GM21825 (cell line): ENCODE data around the gene CENPH.
"Not testable (repeated sequence)": the region's sequence is repeated elsewhere in the genome, so short reads cannot be mapped to it uniquely, and the experiment has no call there.

ENCODE experiments used
- ATAC-seq: cut with Tn5 transposase; IDR thresholded peaks from one replicate; pipeline ENCODE4 v1.9.1; 2021; ENCODE audit warnings: mild to moderate bottlenecking, moderate library complexity; ENCODE audit not compliant: unreplicated experiment

CENPH gene

DNA sequence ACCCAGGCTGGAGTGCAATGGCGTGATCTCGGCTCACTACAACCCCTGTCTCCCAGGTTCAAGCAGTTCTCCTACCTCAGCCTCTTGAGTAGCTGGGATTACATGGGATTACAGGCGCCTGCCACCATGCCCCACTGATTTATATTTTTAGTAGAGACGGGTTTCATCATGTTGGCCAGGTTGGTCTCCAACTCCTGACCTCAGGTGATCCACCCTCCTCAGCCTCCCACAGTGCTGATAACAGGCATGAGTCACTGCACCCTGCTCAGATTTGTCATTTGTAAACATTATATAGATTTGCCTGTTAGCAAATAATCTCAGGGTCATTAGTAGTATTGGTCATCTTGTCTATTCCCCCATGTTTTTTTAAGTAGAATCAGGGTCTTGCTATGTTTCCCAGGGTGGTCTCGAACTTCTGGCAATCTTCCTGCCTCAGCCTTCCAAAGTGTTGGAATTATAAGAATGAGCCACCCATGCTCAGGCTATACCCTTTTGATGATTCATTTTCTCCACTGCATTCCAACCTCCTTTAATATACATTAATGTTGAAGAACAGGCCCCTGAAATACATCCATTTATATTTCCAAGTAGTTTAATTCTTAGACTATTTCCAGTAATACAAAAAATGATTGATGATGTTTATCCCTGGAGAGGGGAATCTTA lies 17.3 kb downstream of the CENPH start:
- no peak for ATAC-seq

DNA sequence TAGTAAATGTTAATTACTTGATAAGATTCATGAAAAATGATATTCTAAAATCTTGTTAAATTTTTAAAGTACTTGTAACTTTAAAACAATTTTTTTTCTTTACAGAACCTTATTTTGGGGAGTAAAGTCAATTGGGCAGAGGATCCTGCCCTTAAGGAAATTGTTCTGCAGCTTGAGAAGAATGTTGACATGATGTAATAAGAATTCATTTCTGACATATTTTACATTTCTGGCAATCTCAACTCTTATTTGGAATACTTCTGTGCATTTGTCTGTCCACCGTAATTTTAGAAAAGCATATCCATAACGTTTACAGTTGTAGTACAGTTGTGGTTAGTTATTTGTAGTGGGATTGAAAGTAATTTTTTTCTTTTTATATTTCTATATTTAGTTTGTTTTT lies 20.2 kb downstream of the CENPH start:
- ATAC-seq, result no peak

DNA sequence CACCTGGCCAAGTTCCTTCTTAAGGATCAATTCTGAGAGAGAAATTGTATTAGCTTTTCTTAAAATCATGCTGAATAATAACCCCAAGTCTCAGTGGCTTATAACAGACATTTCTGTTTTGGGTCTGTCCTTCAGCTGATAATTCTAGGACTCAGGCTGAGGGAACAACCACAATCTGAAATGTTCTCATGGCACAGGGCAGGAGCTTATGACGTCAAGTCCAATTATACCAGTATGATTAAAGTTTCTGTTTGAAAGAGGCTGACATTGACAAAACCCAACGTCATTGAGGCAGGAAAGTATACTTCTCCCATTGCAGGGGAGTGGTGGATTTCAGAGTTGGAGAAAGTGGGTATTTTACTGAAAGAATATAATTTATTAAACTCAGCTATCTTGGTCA lies 21.8 kb downstream of the CENPH start:
- ATAC-seq, result no peak

DNA sequence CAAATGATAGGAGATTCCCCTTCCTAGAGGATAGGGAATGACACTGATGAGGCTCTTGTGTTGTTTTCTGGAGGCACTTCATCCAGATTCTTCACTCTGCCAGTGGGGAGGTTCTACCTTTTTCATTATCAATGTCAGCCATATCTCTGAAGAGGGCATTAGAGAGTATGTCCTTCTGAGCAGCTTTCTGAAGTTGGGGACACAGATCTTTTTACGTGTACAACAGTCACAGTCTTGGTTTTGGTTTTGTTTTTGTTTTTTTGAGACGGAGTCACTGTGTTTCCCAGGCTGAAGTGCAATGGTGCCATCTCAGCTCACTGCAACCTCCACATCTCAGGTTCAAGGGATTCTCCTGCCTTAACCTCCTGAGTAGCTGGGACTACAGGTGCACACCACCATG lies 22.6 kb downstream of the CENPH start:
- ATAC-seq, result no peak

DNA sequence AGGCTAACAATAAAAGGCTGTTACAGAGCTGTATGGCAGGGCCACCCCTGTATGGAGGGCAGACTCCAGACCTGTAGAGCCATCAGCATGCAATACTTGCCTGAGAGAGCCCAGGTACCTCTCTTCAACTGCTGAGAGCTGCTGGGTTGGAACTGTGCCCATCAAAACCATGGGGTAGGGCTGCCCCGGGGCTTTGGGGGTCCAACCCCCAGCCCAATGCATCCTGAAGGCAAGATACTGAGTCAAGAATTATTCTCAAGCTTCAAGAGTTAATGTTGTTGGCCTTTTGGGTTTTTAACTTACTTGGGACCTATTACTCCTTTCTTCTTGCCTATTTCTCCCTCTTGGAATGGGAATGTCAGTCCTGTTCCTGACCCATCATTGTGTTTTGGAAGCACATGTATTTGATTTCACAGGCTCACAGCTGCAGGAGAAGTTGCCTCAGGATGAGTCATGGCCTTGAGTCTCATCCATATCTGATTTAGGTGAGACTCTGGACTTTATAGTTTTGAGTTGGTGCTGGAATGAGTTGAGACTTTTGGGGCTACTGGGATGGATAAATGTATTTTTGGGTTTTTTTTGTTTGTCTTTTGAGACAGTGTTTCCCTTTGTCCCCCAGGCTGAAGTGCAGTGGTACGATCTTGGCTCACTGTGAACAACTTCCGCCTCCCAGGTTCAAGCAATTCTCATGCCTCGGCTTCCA lies 24.3 kb downstream of the CENPH start:
- no peak for ATAC-seq

DNA sequence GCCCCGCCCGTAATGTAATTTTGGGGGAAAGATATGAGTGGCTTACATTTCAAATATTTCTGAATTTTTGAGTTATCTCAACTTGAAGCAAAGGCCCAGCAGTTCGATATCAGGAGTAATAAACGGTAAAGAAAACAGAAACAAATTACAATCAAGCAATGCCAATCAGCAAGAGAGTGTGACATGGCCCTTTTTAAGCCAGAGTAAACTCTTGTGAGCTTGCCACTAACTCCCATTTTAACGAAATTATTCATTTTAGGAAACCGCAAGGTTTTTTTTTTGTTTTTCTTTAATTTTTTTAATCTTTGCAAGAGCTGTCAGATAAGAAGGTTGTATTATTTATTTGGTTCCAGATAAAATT lies 27.7 kb downstream of the CENPH start:
- ATAC-seq, result no peak

DNA sequence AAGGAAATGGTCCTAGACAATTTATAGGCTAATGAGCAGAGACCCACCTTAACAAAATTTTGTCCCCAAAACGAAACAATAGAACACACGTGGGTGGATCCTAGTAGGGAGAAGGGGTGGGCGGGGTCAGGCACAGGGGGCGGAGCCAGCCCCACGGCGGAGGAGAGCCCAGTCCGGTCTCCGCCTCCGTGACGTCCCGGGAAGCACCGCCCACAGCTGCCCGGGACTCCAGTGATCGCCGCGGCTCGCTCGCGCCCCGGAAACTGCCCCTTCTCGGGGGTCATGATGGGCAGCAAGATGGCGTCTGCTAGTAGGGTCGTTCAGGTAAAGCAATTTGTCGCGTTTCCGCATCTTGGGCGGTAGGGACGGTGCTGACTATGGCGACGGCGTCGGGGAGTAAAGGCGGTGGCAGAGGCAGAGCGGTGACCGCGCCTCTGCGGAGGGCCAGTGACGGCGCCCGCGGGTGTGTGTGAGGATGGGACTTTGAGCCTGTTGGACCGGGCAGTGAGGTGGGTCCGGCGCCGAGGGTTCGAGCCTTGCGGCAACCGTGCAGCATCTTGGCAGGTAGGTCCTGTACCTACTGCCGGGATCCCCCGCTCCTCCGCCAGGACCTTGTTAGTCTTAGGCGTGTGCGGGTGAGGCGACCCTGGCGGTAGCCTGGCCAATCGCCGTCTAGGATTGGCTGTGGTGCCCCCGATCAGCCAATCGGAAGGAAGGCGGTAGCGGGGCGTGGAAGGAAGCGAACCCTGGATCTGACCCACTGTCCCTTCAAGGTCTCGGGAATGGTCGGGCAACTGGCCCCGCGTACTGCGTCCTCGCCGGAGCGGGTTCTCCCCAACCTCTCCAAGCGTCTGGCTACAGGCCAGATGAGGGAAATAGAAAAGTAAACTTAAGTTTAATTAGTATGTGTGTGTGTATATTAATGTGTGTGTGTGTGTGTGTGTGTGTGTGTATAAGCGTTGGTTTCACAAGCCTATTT lies 28.5 kb downstream of the CENPH start:
- peak; percentile 93 for ATAC-seq

DNA sequence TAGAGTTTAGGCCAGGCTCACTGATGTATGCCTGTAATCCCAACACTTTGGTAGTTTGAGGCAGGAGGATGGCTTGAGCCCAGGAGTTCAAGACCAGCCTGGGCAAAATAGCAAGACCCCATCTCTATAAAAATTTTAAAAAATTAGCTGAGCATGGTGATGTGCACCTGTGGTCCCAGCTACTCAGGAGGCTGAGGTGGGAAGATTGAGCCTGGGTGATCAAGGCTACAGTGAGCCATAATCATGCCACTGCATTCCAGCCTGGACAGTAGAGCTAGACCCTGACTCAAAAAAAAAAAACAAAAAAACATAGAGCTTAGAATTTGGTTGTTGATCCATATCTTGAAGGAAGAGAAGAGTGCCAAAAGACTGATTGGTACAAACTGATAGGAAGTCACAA lies 30.6 kb downstream of the CENPH start:
- ATAC-seq, result no peak

DNA sequence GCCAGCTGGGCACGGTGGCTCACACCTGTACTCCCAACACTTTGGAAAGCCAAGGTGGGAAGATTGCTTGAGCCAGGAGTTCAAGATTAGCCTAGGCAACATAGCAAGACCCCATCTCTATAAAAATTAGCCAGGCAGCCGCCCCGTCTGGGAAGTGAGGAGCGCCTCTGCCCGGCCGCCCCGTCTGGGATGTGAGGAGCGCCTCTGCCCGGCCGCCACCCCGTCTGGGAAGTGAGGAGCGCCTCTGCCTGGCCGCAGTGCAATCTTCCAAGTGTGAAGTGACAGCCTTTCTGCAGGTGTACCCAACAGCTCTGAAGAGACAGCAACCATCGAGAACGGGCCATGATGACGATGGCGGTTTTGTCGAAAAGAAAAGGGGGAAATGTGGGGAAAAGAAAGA lies 31.0 kb downstream of the CENPH start:
- ATAC-seq, result not testable (repeated sequence)

DNA sequence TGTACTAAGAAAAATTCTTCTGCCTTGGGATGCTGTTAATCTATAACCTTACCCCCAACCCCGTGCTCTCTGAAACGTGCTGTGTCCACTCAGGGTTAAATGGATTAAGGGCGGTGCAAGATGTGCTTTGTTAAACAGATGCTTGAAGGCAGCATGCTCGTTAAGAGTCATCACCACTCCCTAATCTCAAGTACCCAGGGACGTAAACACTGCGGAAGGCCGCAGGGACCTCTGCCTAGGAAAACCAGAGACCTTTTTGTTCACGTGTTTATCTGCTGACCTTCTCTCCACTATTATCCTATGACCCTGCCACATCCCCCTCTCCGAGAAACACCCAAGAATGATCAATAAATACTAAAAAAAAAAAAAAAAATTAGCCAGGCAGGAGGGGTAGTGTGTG lies 31.4 kb downstream of the CENPH start:
- not testable (repeated sequence) for ATAC-seq

DNA sequence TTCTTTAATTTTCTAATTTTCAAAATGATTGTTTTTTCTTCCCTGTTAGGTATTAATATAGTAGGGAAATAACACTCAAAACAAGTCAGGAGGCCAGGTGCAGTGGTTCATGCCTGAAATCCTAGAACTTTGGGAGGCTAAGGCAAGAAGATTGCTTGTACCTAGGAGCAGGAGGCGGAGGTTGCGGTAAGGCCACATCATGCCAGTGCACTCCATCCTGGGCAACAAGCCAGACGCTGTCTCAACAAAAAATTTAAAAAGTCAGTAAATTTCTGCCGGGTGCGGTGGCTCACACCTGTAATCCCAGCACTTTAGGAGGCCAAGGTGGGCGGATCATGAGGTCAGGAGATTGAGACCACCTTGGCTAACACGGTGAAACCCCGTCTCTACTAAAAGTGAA lies 35.1 kb downstream of the CENPH start:
- no peak for ATAC-seq

DNA sequence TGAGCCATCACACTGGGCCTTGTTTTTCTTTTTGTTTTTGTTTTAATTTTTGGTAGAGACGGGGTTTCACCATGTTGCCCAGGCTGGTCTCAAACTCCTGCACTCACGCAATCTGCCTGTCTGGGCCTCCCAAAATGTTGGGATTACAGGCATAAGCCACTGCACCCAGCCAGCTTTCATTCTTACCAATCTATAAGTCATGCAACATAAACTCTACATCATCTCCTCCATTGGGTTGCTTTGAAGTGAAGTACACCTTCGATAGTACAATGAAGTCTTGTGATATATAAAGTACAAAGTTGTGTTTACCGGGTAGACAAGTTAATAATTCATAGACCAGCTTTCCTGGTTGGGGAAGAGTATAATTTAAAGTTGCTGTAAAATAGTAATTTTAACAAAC lies 36.5 kb downstream of the CENPH start:
- ATAC-seq, result no peak

DNA sequence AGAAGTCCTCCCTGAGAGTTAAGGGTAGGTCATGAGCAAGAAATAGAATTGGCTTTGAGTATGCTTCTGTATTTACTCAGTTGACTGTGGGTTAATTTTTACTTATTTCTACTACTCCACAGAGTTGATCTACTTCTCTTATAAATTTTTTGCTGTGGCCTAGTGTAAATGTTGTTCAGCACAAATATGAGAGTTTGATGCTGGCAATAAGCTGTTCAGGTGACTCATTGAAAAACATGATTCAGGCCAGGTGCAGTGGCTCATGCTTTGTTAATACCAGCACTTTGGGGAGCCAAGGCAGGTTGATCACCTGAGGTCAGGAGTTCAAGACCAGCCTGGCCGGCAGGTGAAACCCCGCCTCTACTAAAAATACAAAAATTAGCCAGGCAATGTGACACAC lies 40.8 kb downstream of the CENPH start:
- no peak for ATAC-seq

DNA sequence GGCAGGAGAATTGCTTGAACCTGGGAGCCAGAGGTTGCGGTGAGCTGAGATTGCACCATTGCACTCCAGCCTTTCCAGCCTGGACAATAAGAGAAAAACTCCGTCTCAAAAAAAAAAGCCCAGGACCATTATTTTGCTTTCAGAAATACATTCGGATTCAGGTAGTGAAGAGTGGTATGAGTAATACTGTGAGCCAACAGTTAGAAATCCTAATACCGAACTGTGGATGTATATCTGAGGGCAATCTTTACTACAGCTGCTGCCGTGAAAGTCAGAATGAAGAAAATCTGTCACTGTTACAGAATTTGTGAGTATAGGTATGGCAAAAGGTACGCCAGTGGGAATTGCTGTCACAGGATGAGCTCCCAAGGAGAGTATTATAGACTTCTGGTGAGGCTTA lies 41.9 kb downstream of the CENPH start:
- no peak for ATAC-seq

DNA sequence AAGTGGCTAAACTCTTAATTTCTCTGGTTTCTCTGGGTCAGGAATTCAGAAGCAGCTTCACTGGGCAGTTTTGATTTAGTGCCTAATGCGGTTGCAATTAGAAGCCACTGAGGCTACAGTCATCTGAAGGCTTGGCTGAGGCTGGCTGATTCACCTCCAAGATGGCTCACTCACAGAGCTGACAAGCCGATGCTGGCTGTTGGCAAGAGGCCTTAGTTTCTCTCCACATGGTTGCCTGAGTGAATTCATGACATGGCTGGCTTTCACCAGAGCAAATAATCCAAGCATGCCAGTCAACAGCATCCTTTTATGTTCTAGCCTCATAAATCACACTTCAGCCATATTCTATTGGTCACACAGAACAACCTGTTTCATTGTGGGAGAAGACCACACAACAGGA lies 42.5 kb downstream of the CENPH start:
- no peak for ATAC-seq

DNA sequence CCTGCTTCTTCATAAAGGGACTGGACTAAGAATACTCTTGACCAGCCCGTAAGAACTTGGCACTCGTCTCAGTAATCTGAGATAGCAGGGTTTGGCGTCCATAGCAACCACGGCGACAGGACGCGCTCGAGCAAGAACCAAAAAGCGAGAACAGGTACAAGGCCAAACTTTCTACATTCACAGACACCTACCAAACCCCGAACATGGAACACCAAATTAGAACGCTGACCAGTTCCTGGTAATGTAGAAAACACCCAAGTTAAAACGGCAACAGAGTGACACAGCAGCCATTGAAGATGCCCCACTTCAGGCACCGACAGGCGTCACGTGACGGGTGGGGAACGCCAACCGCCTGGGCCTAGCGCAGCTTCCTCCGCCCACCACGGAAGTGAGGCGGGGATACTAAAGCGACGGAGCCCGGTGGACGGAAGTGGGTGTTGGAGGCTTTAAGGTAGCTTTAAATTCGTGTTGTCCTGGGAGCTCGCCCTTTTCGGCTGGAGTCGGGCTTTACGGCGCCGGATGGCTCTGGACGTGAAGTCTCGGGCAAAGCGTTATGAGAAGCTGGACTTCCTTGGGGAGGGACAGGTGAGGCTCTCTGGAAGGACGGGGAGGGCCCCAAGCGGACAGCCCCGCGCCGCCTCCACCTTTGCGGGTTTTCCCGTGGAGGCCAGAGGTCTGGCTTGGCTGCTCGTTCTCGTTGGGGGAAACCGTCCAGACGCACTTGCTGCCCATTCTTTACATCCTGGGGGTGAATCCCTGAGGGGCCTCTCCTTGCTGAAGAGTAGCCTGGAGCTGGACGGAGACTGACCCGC lies 45.3 kb downstream of the CENPH start, which contains the start of gene CDK7:
TSS of gene CDK7 (plus strand) at position 430 of the 812 bp plus-strand sequence. CDS start at position 520, 90 bp downstream.
- ATAC-seq, result peak; percentile 98

DNA sequence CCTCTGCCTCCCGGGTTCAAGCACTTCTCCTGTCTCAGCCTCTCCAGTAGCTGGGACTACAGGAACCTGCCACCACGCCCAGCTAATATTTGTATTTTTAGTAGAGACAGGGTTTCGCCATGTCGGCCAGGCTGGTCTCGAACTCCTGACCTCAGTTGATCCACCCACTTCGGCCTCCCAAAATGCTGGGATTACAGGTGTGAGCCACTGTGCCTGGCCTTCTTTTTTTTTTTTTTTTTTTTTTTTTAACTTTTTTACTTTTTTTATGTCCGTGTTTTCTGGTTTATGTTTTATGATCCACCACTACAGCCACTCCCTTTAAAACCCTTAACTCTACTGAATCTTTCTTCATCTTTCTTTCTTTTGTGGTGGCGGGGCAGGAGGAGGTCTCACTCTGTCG lies 47.4 kb downstream of the CENPH start:
- not testable (repeated sequence) for ATAC-seq

DNA sequence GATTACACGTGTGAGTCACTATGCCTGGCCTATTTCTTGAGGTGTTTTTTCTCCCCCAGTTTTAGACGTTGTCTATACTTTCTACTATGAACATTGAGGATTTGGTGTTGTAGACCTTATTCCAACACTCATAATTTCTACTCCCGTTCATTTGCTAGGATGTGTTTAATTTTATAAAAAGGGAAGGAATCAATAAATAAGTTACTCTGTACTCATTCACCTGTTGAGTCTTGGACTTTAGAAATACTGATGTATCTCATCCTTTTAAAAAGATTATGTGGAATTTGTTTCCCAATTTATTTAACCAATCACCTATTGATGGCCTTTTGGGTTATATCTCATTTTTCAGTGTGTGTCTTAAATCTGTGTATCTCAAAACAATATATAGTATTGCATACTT lies 48.5 kb downstream of the CENPH start:
- no peak for ATAC-seq

DNA sequence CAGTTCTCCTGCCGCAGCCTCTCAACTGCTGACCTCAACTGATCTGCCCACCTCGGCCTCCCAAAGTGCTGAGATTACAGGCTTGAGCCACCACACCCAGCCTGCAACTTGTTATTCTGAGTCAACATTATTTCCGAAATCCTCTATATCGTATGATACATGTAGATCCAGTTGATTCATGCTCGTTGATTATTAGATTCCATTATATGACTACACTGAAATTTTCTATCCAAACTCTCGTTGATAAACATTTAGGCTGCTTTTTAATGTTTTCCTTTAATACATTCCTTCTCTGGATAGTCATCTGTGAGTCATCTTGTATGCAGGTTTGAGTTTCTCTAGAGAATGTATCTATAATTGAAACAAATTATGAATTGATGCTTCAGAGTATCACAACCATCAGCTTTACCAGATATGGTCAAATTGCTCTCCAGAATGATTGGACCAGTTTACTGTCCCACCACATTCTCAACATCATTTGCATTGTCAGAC lies 49.4 kb downstream of the CENPH start:
- ATAC-seq, result no peak

DNA sequence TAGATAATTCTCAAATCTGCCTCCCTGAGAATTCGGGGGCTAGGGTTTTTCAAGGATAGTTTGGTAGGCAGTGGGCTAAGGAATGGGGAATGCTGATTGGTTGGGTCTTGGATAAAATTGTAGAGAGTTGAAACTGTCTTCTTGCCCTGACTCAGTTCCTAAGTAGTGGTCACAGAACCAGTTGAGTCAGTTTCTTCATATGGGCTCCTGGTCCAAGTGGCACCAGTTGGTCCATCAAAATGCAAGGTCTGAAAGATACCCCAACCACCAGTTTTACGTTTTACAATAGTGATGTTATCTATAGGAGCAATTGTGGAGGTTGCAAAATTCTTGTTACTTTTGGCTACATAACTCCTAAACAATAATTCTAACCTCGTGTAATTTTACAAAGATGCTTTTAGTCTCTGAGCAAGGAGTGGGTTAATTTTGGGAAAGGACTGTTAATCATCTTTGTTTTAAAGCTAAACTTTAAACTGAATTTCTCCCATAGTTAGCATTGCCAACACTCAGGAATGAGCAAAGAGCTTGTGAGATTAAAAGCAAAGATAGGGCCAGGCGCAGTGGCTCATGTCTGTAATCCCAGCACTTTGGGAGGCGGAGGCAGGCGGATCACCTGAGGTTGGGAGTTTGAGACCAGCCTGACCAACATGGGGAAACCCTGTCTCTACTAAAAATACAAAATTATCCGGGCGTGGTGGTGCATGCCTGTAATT lies 53.0 kb downstream of the CENPH start:
- ATAC-seq, result no peak
